Ovary (tissue), 3 donors: ENCODE data around the gene NDC1.

ENCODE experiments used
- EP300 ChIP-seq: sonication (generic); formaldehyde crosslinking; IDR thresholded peaks from one replicate; pipeline ENCODE4 v1.6.1; 2017; ENCODE audit warnings: antibody characterized with exemption
- TF ChIP-seq, protein P1 (sequence below), 3 donors: fragments of 450-650 bp in 2 of 3; fragments of 200-600 bp in 1 of 3; IDR thresholded peaks; one replicate each; pipeline versions ENCODE4 v1.5.1 to v1.8.0; 2016 to 2022; ENCODE audit warnings: antibody characterized with exemption in 3 of 3, mild to moderate bottlenecking in 1 of 3
- donor health status: DM: no; HTN: no; CAD: no.

DNA sequence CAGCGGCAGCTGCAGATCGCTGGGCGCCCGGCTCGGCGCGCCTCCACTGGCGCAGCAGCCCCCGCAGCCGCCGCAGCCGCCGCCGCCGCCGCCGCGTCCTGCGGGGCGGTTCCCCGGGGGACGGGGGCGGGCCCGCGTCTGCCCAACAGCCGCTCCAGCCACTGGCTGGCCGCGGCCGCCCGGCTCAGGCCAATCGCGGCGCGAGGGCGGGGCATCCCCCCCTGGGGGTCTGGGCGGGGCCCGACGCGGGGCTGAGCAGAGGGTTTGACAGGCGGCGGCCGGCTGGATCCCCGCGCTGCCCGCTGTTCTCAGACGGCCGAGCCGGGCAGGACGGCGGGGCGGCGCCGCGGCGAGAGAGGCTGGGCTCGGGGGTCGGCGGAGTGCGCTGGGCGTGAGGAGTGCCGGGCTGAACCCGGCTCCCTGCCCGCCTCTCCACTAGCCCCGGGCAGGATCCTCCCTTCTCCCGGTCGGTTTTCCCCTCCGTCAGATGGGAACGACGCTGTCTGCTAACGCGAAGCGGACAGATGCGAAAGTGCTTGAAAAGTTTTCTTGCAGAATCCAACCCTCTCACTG, 98.9 kb downstream of the NDC1 start, which contains the start of gene GLIS1:
- TF ChIP-seq, protein P1, sequence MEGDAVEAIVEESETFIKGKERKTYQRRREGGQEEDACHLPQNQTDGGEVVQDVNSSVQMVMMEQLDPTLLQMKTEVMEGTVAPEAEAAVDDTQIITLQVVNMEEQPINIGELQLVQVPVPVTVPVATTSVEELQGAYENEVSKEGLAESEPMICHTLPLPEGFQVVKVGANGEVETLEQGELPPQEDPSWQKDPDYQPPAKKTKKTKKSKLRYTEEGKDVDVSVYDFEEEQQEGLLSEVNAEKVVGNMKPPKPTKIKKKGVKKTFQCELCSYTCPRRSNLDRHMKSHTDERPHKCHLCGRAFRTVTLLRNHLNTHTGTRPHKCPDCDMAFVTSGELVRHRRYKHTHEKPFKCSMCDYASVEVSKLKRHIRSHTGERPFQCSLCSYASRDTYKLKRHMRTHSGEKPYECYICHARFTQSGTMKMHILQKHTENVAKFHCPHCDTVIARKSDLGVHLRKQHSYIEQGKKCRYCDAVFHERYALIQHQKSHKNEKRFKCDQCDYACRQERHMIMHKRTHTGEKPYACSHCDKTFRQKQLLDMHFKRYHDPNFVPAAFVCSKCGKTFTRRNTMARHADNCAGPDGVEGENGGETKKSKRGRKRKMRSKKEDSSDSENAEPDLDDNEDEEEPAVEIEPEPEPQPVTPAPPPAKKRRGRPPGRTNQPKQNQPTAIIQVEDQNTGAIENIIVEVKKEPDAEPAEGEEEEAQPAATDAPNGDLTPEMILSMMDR (IDR thresholded peaks at IDR 0.05) = no peak
- TF ChIP-seq EP300 = no peak
